Mesenchymal stem cell (in vitro differentiated cells and primary cell): ENCODE results near the gene ACOT11.
A peak's percentile ranks its signal among the peaks of the same experiment; 100 is the strongest.

Source experiments
- DNase-seq: peaks from one replicate; pipeline ENCODE4 v3.0.0-alpha.2; 2013
- H2AFZ ChIP-seq: one replicate; pipeline ENCODE4 v1.6.1; 2013; ENCODE audit warnings: low read depth, mild to moderate bottlenecking, control low read depth, inconsistent platforms, low read length, moderate library complexity
- H2AK5ac ChIP-seq: 2 replicates; pipeline ENCODE4 v1.6.1; 2013; ENCODE audit warnings: low read length, moderate library complexity, mild to moderate bottlenecking, inconsistent platforms; ENCODE audit not compliant: severe bottlenecking
- H2BK120ac ChIP-seq: one replicate; pipeline ENCODE4 v1.6.1; 2013; ENCODE audit warnings: low read depth, mild to moderate bottlenecking, inconsistent platforms, low read length, moderate library complexity
- H2BK12ac ChIP-seq, 2 experiments: one replicate each; pipeline ENCODE4 v1.6.1; 2013; ENCODE audit warnings: inconsistent platforms in 2 of 2, low read length in 2 of 2, mild to moderate bottlenecking in 2 of 2, moderate library complexity in 2 of 2, control low read depth in 1 of 2
- H2BK15ac ChIP-seq: one replicate; pipeline ENCODE4 v1.6.1; 2013; ENCODE audit warnings: mild to moderate bottlenecking, low read depth, inconsistent platforms; ENCODE audit not compliant: poor library complexity, severe bottlenecking
- H2BK5ac ChIP-seq: 2 replicates; pipeline ENCODE4 v1.6.1; 2013; ENCODE audit warnings: low read depth, mild to moderate bottlenecking, low read length, control low read depth, inconsistent platforms; ENCODE audit not compliant: poor library complexity, severe bottlenecking
- H3K14ac ChIP-seq, 2 experiments: one replicate each; pipeline ENCODE4 v1.6.1; 2013; ENCODE audit warnings: inconsistent platforms in 2 of 2, low read length in 2 of 2, control low read depth in 1 of 2, mild to moderate bottlenecking in 1 of 2, moderate library complexity in 1 of 2
- H3K18ac ChIP-seq, 2 experiments: one replicate each; pipeline ENCODE4 v1.6.1; 2013; ENCODE audit warnings: inconsistent platforms in 2 of 2, low read length in 2 of 2, control low read depth in 1 of 2, low read depth in 1 of 2, mild to moderate bottlenecking in 1 of 2
- H3K23ac ChIP-seq, 2 experiments: one replicate each; pipeline ENCODE4 v1.6.1; 2013; ENCODE audit warnings: inconsistent platforms in 2 of 2, low read length in 2 of 2, mild to moderate bottlenecking in 2 of 2, moderate library complexity in 2 of 2, control low read depth in 1 of 2
- H3K27ac ChIP-seq: 2 replicates; pipeline ENCODE4 v1.5.1; 2013; ENCODE audit warnings: mild to moderate bottlenecking, moderate library complexity, low read length, control low read depth, inconsistent platforms; ENCODE audit not compliant: poor library complexity, severe bottlenecking
- H3K27me3 ChIP-seq, 2 experiments: 2 replicates each; pipeline versions ENCODE4 v1.6.1 to v1.7.0; 2013; ENCODE audit warnings: low read length in 2 of 2, mild to moderate bottlenecking in 2 of 2, moderate library complexity in 2 of 2, control low read depth in 1 of 2, inconsistent platforms in 1 of 2; ENCODE audit not compliant: control insufficient read depth in 1 of 2, insufficient read depth in 1 of 2
- H3K36me3 ChIP-seq, 2 experiments: 2 replicates each; pipeline versions ENCODE4 v1.6.1 to v1.7.0; 2013; ENCODE audit warnings: low read length in 2 of 2, control low read depth in 1 of 2, inconsistent platforms in 1 of 2, low read depth in 1 of 2, mild to moderate bottlenecking in 1 of 2; ENCODE audit not compliant: insufficient read depth in 2 of 2, control insufficient read depth in 1 of 2
- H3K4ac ChIP-seq, 2 experiments: one replicate each; pipeline ENCODE4 v1.6.1; 2013; ENCODE audit warnings: inconsistent platforms in 2 of 2, low read length in 2 of 2, mild to moderate bottlenecking in 2 of 2, moderate library complexity in 2 of 2, control low read depth in 1 of 2, low read depth in 1 of 2
- H3K4me1 ChIP-seq: 2 replicates; pipeline ENCODE4 v1.6.1; 2013; ENCODE audit warnings: low read depth, low read length, control low read depth; ENCODE audit not compliant: control insufficient read depth, insufficient read depth
- H3K4me2 ChIP-seq: 2 replicates; pipeline ENCODE4 v1.6.1; 2013; ENCODE audit warnings: low read length, mild to moderate bottlenecking, inconsistent platforms; ENCODE audit not compliant: poor library complexity, severe bottlenecking
- H3K4me3 ChIP-seq, 2 experiments: 2 replicates each; pipeline versions ENCODE4 v1.5.1 to v1.7.0; 2013; ENCODE audit warnings: low read length in 2 of 2, mild to moderate bottlenecking in 2 of 2, control low read depth in 1 of 2, low read depth in 1 of 2; ENCODE audit not compliant: insufficient read depth in 1 of 2
- H3K79me1 ChIP-seq: replicated peaks from 2 replicates; pipeline ENCODE4 v1.6.1; 2013; ENCODE audit warnings: mild to moderate bottlenecking, control low read depth, low read length, inconsistent platforms; ENCODE audit not compliant: poor library complexity, severe bottlenecking
- H3K9ac ChIP-seq: 2 replicates; pipeline ENCODE4 v1.7.0; 2013; ENCODE audit warnings: mild to moderate bottlenecking, low read length, moderate library complexity
- H3K9me3 ChIP-seq: 2 replicates; pipeline ENCODE4 v1.7.0; 2013; ENCODE audit warnings: mild to moderate bottlenecking, low read length; ENCODE audit not compliant: control insufficient read depth
- H4K8ac ChIP-seq: one replicate; pipeline ENCODE4 v1.6.1; 2013; ENCODE audit warnings: inconsistent platforms, mild to moderate bottlenecking, low read length, moderate library complexity
- H4K91ac ChIP-seq: one replicate; pipeline ENCODE4 v1.6.1; 2013; ENCODE audit warnings: mild to moderate bottlenecking, low read length, inconsistent platforms
- WGBS: methylation state at CpG from one replicate; pipeline ENCODE4 v1.1.7; 2013; ENCODE audit warnings: mixed read lengths; 5-methylcytosine and 5-hydroxymethylcytosine counted together

Gene ACOT11

DNA sequence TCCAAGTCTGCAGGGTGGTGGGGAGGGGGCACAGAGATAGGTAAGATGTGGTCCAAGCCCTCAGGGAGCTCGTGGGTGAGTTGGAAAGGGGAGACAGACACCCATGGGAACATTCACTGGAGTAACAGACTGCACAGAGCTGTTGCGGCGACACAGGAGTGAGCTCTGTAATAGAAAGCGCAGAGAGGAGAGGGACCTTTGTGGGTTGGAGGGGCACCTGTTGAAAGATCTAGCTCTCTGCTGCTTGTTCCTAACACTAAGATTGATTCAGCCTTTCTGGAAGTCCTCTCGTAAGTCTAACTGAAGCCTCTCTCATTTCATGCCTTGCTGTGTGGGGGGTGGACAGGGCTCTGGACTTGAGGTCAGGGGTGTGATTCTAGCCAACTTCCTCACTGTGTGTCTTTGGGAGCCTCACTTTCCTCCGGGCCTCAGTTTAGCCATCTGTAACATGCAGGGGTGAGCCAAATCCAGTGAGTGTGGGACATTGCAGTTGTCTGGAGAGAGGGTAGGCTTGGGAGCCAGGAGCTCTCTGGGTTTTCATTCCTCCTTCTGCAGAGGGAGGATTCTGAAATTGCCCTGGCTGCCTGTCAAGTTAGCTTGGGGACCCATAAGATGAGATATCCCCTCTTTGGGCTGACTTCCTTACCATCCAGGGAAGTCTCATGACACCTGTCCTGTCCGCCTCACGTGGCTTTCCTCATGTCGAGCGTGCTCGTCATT is 2.0 kb upstream of the ACOT11 start:
- H3K18ac ChIP-seq, result no peak overlapping the region
- H3K9me3 ChIP-seq, result no peaks in the 10 kb centered on the region
- no peak overlapping the region for H3K27ac ChIP-seq
- H2AFZ ChIP-seq, result no peak overlapping the region
- WGBS, result 98% methylated on average over 11 of the region's 11 CpGs
- no peak overlapping the region for H3K4me2 ChIP-seq
- H3K4me1 ChIP-seq, result peaks cover 18% of the 10 kb centered on the region
- no peaks in the 10 kb centered on the region for H3K36me3 ChIP-seq
- H4K91ac ChIP-seq, result peak overlapping the region; percentile 6
- no peak for DNase-seq
- H3K27me3 ChIP-seq, result peaks cover 0 to 19% of the 10 kb centered on the region in 2 experiments
- no peak overlapping the region for H3K23ac ChIP-seq
- H2AK5ac ChIP-seq, result no peak overlapping the region
- H2BK15ac ChIP-seq, result peak overlapping the region; percentile 0
- no peak overlapping the region for H2BK12ac ChIP-seq
- no peak overlapping the region for H4K8ac ChIP-seq
- H3K9ac ChIP-seq, result no peak overlapping the region
- no peak overlapping the region for H3K4ac ChIP-seq
- no peak overlapping the region for H2BK120ac ChIP-seq
- no peak overlapping the region for H3K4me3 ChIP-seq
- no peak overlapping the region for H3K14ac ChIP-seq
- no peaks in the 10 kb centered on the region for H3K79me1 ChIP-seq
- no peak overlapping the region for H2BK5ac ChIP-seq

DNA sequence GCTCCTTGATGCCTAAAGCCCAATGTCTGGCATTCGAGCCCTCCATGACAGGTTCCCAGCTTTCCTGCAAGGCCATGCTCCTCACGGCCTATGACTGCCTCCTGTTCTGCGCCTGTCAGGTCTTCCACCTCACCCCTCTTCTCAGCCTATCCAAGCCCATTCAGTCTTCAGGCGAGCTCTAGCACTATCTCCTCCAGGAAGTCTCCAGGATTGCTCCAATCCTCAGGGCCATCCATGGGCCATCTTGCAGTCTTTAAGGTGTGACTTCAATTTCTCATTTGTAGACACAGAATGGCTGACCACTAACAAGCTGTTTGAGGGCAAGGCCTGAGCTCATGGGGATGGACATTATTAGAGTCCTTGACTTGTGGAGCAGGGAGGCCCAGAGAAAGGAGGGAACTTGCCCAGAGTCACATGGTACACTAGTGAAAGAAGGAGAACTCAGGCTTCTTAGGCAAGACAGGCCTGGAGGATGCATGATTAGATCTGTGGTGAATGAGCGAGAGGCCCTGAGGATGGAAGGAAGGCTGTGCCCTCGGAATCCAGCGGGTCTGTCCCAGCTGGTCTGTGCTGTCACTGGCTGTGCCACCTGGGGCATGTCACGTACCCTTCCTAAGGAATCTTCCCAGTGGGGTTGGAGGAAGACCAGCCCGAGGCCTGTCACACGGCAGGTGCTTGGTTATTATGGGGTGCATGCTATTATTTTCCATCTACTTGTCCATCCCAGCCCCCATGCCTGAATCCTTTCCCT is 1.2 kb upstream of the ACOT11 start:
- no peaks in the 10 kb centered on the region for H3K79me1 ChIP-seq
- H3K23ac ChIP-seq, result no peak overlapping the region
- H3K9me3 ChIP-seq, result no peaks in the 10 kb centered on the region
- H2AK5ac ChIP-seq, result no peak overlapping the region
- no peak overlapping the region for H4K8ac ChIP-seq
- H2BK12ac ChIP-seq, result no peak overlapping the region
- H3K9ac ChIP-seq, result no peak overlapping the region
- no peak overlapping the region for H2BK5ac ChIP-seq
- H2BK15ac ChIP-seq, result no peak overlapping the region
- WGBS, result 89% methylated on average over 9 of the region's 10 CpGs
- no peaks in the 10 kb centered on the region for H3K36me3 ChIP-seq
- H3K4me2 ChIP-seq, result no peak overlapping the region
- DNase-seq, result peak; percentile 32
- peaks cover 16% of the 10 kb centered on the region for H3K4me1 ChIP-seq
- no peak overlapping the region for H3K27ac ChIP-seq
- no peak overlapping the region for H3K14ac ChIP-seq
- peaks cover 0 to 19% of the 10 kb centered on the region in 2 experiments for H3K27me3 ChIP-seq
- no peak overlapping the region for H2AFZ ChIP-seq
- no peak overlapping the region for H2BK120ac ChIP-seq
- no peak overlapping the region for H3K4me3 ChIP-seq
- no peak overlapping the region for H3K18ac ChIP-seq
- H3K4ac ChIP-seq, result no peak overlapping the region
- H4K91ac ChIP-seq, result no peak overlapping the region

DNA sequence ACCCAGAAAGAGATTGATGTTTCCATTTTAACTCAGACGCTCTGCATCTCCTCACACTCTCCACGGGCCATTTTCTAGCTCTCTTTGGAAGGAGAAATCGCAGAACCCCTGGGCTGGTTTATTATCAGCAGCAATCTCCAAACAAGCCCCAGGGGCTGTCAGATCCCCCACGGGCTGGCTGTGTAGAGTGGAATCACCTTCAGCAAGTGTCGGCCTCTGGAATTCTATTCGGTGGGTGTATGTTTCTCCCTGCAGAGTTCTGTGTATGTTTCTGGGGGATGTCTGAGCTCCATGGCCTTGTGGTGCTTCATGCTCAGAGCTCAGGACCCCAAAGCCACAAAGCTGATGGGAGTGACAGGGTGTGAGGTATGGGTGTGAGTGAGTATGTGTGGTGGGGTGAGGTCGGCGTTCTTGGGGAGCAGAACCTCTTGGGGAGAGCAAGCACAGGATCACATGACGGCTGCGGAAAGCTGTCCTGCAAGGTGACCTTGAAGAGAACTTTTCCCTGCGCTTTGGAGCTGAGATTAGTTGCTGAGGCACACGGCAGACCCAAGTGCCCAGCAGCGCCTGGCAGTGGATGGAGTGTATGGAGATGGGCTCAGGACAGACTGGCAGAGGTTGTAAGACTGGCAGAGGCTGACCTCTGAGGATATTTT is 489 bp downstream of the ACOT11 start:
- peak overlapping the region in 1 of 2 experiments; percentile 27 for H2BK12ac ChIP-seq
- DNase-seq, result no peak
- H2BK15ac ChIP-seq, result no peak overlapping the region
- H2AK5ac ChIP-seq, result no peak overlapping the region
- peak overlapping the region; percentile 72 for H3K9ac ChIP-seq
- H3K4me3 ChIP-seq, result peak overlapping the region in 1 of 2 experiments; percentile 44
- no peak overlapping the region for H3K4ac ChIP-seq
- H3K9me3 ChIP-seq, result no peaks in the 10 kb centered on the region
- no peak overlapping the region for H4K91ac ChIP-seq
- no peaks in the 10 kb centered on the region for H3K36me3 ChIP-seq
- H4K8ac ChIP-seq, result no peak overlapping the region
- H3K4me2 ChIP-seq, result no peak overlapping the region
- H3K27ac ChIP-seq, result no peak overlapping the region
- H3K14ac ChIP-seq, result no peak overlapping the region
- no peak overlapping the region for H3K23ac ChIP-seq
- H3K27me3 ChIP-seq, result peaks cover 0 to 19% of the 10 kb centered on the region in 2 experiments
- no peak overlapping the region for H2BK120ac ChIP-seq
- peaks cover 3% of the 10 kb centered on the region for H3K4me1 ChIP-seq
- H3K18ac ChIP-seq, result peak overlapping the region in 1 of 2 experiments; percentile 18
- no peaks in the 10 kb centered on the region for H3K79me1 ChIP-seq
- WGBS, result 72% methylated on average over 13 of the region's 13 CpGs
- no peak overlapping the region for H2AFZ ChIP-seq
- no peak overlapping the region for H2BK5ac ChIP-seq
